NT2/D1 (cell line): Measurements from ENCODE around the gene ETF1.

Experiments
- DNase-seq: peaks from one replicate; pipeline ENCODE4 v3.0.0-alpha.2; 2011; ENCODE audit warnings: low read depth, low spot score
- H3K27me3 ChIP-seq: 2 replicates; pipeline ENCODE4 v1.6.0; 2011; ENCODE audit warnings: mild to moderate bottlenecking; ENCODE audit not compliant: insufficient read length, insufficient read depth
- H3K36me3 ChIP-seq: 2 replicates; pipeline ENCODE4 v1.6.1; 2011; ENCODE audit warnings: mild to moderate bottlenecking, low read length, mixed read lengths; ENCODE audit not compliant: insufficient read depth, insufficient read length
- H3K4me1 ChIP-seq: 2 replicates; pipeline ENCODE4 v1.5.1; 2011; ENCODE audit not compliant: insufficient read depth, insufficient read length
- H3K4me3 ChIP-seq: 2 replicates; pipeline ENCODE4 v1.5.1; 2011; ENCODE audit warnings: low read depth; ENCODE audit not compliant: insufficient read length
- H3K9ac ChIP-seq: 2 replicates; pipeline ENCODE4 v1.6.0; 2011; ENCODE audit warnings: low read depth; ENCODE audit not compliant: insufficient read length
- H3K9me3 ChIP-seq: 2 replicates; pipeline ENCODE4 v1.5.1; 2011; ENCODE audit warnings: mild to moderate bottlenecking, low read length; ENCODE audit not compliant: insufficient read depth
- SUZ12 ChIP-seq: IDR thresholded peaks from 2 replicates; pipeline ENCODE4 v1.6.1; 2011; ENCODE audit not compliant: insufficient read length, insufficient read depth; ENCODE audit errors: extremely low read depth
- YY1 ChIP-seq: IDR thresholded peaks from 2 replicates; pipeline ENCODE4 v1.6.1; 2011; ENCODE audit not compliant: insufficient read length, insufficient read depth
- ZNF274 ChIP-seq: IDR thresholded peaks from 2 replicates; pipeline ENCODE4 v1.6.1; 2011; ENCODE audit warnings: mild to moderate bottlenecking, low read depth, low read length

The ETF1 gene

DNA sequence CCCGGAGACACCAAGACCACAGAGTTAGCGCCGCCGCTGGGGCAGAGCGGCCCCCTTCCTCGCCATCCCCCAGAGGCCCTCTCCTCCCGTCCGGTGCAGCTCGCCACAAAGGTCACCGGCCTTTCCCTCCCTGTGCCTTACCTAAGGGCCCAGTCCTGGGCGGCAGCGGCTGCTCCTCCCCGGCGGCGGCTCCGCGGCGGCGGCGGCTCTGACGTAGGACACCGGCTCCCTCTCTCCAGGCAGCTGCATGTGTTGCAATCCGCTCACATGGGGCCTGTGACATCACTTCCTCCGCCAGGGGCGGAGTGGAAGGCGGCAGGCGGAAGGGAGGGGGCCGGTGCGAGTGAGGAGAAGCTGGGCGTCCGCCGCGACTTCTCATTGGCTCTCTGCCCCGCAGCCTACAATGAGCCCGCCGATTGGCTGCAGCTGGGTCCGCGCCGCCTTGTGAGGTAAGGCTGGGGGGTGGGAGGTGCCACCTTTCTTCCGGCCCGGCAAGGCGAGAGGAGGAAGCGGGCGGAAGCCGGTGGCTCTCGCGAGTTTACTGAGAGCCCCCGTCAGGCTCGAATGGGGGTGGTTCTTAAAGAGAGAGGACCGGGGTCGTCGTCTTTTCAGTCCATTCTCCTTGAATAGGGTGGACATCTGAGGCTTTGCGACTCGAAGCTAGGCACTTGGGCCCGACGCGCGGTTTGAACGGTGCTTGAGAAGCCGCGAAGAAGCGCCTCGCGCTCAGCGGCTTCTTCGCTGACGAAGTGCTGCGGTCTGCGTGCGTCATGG lies at the start of gene ETF1:
Gene ETF1 (minus strand): TSS at position 281 of the 774 bp plus-strand sequence. CDS start 318 bp downstream, outside the sequence.
- DNase-seq, result peak; percentile 97
- H3K27me3 ChIP-seq, result no peaks in the 10 kb centered on the region
- peak within 1 kb of the TSS; percentile 97 for H3K4me3 ChIP-seq
- TF ChIP-seq SUZ12, result no peak
- H3K4me1 ChIP-seq, result no peaks in the 10 kb centered on the region
- peak within 1 kb of the TSS; percentile 98 for H3K9ac ChIP-seq
- H3K9me3 ChIP-seq, result no peaks in the 10 kb centered on the region
- H3K36me3 ChIP-seq, result peaks cover 53% of the 10 kb centered on the region

DNA sequence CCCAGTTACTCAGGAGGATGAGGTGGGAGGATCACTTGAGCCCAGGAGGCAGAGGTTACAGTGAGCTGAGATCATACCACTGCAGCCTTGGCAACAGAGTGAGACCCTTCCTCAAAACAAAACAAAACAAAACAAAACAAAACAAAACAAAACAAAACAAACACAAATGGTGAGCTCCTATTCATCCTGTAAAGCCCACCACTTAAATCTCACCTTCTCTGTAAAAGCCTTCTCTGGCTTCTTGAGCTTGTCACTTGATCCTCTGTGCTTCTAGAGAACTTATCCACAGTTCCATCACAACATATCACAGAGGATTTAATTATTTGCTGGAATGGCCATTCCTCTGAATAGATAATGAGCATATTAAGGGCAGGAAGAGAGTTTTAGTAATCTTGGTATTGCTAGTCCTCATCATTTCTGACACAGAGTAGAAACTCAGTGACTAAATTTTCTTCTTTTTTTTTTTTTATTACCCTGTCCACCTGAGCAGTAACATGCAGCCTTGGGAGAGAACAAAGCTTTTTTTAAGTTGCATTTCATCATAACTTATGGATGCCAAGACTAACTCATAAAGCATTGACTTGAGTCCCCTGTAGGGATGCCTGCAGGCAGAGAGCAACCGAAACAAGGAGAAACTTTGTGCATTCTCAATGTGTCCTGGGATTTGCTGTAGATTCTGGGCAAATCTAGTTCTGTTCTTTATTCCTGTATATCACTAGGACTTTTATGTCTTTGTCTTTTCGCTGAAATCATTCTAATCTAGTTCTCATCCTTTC lies 45.2 kb upstream of the ETF1 start:
- no peak for TF ChIP-seq ZNF274
- TF ChIP-seq YY1, result no peak
- TF ChIP-seq SUZ12, result no peak
- H3K9me3 ChIP-seq, result no peaks in the 10 kb centered on the region
- H3K36me3 ChIP-seq, result no peaks in the 10 kb centered on the region
- DNase-seq, result no peak
- no peak overlapping the region for H3K4me3 ChIP-seq
- H3K9ac ChIP-seq, result no peak overlapping the region
- H3K27me3 ChIP-seq, result no peaks in the 10 kb centered on the region
- no peaks in the 10 kb centered on the region for H3K4me1 ChIP-seq

DNA sequence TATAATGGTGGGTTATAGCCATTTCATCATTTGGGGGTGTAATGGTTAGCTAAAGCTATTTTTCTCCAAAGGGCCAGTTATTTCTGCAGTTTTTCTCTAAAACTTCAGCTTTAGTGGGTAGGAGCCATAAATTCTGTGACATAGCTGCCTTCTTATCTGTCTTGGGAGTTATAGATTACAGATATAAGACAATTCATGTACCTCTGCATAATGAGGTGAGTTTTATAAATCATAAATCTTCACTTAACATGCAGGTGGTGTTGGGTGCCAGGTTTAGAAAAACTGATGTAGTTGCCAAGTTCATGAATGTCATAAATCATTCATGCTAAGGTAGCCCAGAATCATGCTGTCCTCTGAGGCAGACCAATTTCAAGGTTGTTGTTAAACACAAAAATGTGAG lies 42.1 kb upstream of the ETF1 start:
- Histone ChIP-seq H3K9ac (no peak overlapping the region), H3K36me3 (no peaks in the 10 kb centered on the region), H3K4me3 (no peak overlapping the region), H3K4me1 (no peaks in the 10 kb centered on the region), H3K27me3 (no peaks in the 10 kb centered on the region), H3K9me3 (no peaks in the 10 kb centered on the region)
- no peak for TF ChIP-seq SUZ12
- TF ChIP-seq YY1, result no peak
- DNase-seq, result no peak

DNA sequence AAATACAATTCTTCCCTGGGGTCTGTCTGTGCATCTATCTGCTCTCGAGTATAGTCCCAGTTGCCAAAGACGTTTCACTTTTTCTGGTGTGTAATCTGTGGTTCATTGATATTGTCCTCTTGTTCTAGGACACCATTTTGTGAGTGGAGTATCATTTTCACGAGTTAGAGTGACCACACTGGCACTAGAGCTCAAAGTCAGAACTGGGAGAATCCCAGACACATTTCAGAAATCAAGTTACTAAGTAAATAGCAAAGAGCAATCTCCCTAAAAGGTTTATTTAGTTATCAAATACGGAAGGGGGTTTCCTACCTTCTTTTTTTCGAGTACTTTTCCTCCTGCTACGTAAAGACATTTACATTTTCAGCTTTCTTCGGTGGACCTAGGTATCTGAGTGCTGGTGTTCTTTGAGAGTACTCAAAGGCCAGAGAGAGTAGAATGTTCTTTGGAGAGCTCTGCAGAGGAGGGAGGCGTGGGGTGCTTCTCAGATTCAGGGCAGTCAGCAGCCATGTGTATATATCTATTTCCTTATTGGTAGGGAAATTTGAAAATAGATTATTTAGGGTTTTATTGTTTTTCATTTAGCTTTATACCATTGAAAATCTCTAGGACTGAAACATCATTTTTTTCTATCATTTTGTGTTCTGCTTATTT lies 41.1 kb upstream of the ETF1 start:
- TF ChIP-seq ZNF274, result no peak
- no peak for TF ChIP-seq SUZ12
- no peak for TF ChIP-seq YY1
- DNase-seq, result no peak
- no peak overlapping the region for H3K4me3 ChIP-seq
- H3K4me1 ChIP-seq, result no peaks in the 10 kb centered on the region
- H3K9me3 ChIP-seq, result no peaks in the 10 kb centered on the region
- H3K9ac ChIP-seq, result no peak overlapping the region
- H3K36me3 ChIP-seq, result no peaks in the 10 kb centered on the region
- H3K27me3 ChIP-seq, result no peaks in the 10 kb centered on the region

DNA sequence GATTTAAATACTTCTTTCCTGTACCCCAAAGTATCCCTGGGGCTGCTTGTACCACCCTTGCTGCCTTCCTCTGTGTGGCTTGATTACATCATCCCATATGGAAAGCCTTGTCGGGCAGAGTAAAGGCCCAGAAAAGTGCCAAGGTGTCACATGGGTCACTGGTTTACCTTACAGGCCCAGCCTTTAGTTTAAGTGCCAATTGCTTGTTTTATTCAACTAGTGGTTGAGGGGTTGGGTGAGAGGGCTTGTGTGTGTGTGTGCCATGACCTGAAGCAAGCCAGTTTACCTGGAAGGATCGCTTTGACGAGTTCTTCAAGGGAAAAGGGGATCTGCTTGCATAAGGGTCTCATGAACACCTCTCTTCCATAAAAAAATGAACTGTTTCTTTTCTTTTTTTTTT lies 39.9 kb upstream of the ETF1 start:
- Histone ChIP-seq H3K9me3 (no peaks in the 10 kb centered on the region), H3K36me3 (no peaks in the 10 kb centered on the region), H3K9ac (no peak overlapping the region), H3K4me1 (no peaks in the 10 kb centered on the region), H3K27me3 (no peaks in the 10 kb centered on the region), H3K4me3 (no peak overlapping the region)
- no peak for DNase-seq
- no peak for TF ChIP-seq ZNF274
- no peak for TF ChIP-seq YY1
- no peak for TF ChIP-seq SUZ12

DNA sequence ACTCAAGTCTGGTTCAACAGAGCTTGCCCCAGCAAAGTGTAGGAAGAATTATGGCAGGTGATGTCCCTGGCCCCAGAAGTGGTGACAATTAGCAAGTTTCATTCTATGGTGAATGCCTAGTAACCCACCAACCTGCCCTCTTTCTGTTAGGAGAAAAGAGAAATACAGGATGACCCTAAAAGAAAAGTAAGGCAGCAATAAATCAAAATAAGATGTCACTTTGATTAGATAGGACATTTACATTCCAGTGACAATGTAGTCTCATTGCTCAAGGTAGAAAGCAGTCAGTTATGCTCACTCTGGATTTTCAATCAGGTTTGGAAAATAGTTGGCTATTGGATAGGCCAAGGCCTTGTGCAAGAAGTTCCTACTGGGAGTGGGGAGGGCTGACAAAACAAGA lies 37.7 kb upstream of the ETF1 start:
- Histone ChIP-seq H3K4me3 (no peak overlapping the region), H3K9ac (no peak overlapping the region), H3K27me3 (no peaks in the 10 kb centered on the region), H3K9me3 (no peaks in the 10 kb centered on the region), H3K36me3 (no peaks in the 10 kb centered on the region), H3K4me1 (peaks cover 2% of the 10 kb centered on the region)
- TF ChIP-seq SUZ12 (no peak), YY1 (no peak), ZNF274 (no peak)
- no peak for DNase-seq

DNA sequence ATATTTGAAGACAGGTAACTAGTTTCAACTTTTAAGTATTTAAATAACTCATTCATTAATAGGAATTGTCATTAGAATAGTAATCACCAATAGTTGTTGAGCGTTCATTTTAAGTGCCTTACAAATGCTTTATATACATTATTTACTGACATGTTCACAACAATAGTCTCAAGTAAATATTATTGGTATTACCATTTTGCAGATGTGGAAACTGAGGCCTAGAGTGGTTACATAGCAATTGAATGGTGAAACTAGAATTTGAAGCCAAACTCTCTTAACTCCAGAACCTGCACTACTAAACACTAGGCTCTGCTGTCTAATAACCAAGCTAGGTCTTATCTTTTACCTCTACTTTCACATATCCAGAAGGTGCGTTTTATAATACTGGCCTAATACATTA lies 37.0 kb upstream of the ETF1 start:
- Histone ChIP-seq H3K4me3 (no peak overlapping the region), H3K4me1 (peaks cover 2% of the 10 kb centered on the region), H3K9me3 (no peaks in the 10 kb centered on the region), H3K9ac (no peak overlapping the region), H3K36me3 (no peaks in the 10 kb centered on the region), H3K27me3 (no peaks in the 10 kb centered on the region)
- DNase-seq, result no peak
- TF ChIP-seq SUZ12, result no peak
- TF ChIP-seq YY1, result no peak
- no peak for TF ChIP-seq ZNF274
